MM.1S (cell line): ENCODE results near the gene FOXK1.

Source experiments
- DNase-seq: peaks from one replicate; pipeline ENCODE4 v3.0.0-alpha.2; 2015
- H2AFZ ChIP-seq: fragments of 300-600 bp; sonication (generic); 2 replicates; pipeline ENCODE4 v1.6.0; 2016; ENCODE audit warnings: antibody characterized with exemption, low read length
- H3F3A ChIP-seq: fragments of 300-600 bp; sonication (generic); 2 replicates; pipeline ENCODE4 v1.6.1; 2016; ENCODE audit warnings: mild to moderate bottlenecking, antibody characterized with exemption, low read length, moderate library complexity, mixed read lengths; ENCODE audit not compliant: insufficient read depth
- H3K27ac ChIP-seq: fragments of 300-600 bp; sonication (generic); 2 replicates; pipeline ENCODE4 v1.5.1; 2016; ENCODE audit warnings: mild to moderate bottlenecking, low read length
- H3K27me3 ChIP-seq: fragments of 300-600 bp; sonication (generic); replicated peaks from 2 replicates; pipeline ENCODE4 v1.6.0; 2016; ENCODE audit warnings: low read length; ENCODE audit not compliant: insufficient read depth
- H3K36me3 ChIP-seq: fragments of 300-600 bp; sonication (generic); replicated peaks from 2 replicates; pipeline ENCODE4 v1.6.1; 2016; ENCODE audit warnings: mild to moderate bottlenecking, low read length, mixed read lengths; ENCODE audit not compliant: insufficient read depth
- H3K4me1 ChIP-seq: fragments of 300-600 bp; sonication (generic); 2 replicates; pipeline ENCODE4 v1.6.1; 2016; ENCODE audit warnings: low read length, mixed read lengths
- H3K4me2 ChIP-seq: fragments of 300-600 bp; sonication (generic); 2 replicates; pipeline ENCODE4 v1.6.0; 2016; ENCODE audit warnings: low read depth, low read length
- H3K4me3 ChIP-seq: fragments of 300-600 bp; sonication (generic); 2 replicates; pipeline ENCODE4 v1.5.1; 2016; ENCODE audit warnings: low read length, mixed read lengths
- H3K79me2 ChIP-seq: fragments of 300-600 bp; sonication (generic); 2 replicates; pipeline ENCODE4 v1.6.1; 2016; ENCODE audit warnings: mixed run types, low read length, mixed read lengths
- H3K9ac ChIP-seq: fragments of 300-600 bp; sonication (generic); 2 replicates; pipeline ENCODE4 v1.6.1; 2016; ENCODE audit warnings: low read length, mixed read lengths
- H3K9me2 ChIP-seq: fragments of 300-600 bp; sonication (generic); replicated peaks from 2 replicates; pipeline ENCODE4 v1.6.1; 2016; ENCODE audit warnings: mild to moderate bottlenecking, low read length, mixed read lengths; ENCODE audit not compliant: insufficient read depth
- H3K9me3 ChIP-seq: fragments of 300-600 bp; sonication (generic); replicated peaks from 2 replicates; pipeline ENCODE4 v1.6.1; 2016; ENCODE audit warnings: mild to moderate bottlenecking, low read length, mixed read lengths; ENCODE audit not compliant: insufficient read depth
- H4K20me1 ChIP-seq: fragments of 300-600 bp; sonication (generic); 2 replicates; pipeline ENCODE4 v1.6.1; 2016; ENCODE audit warnings: mild to moderate bottlenecking, low read length, moderate library complexity, mixed read lengths; ENCODE audit not compliant: insufficient read depth
- CTCF ChIP-seq: fragments of 300-600 bp; sonication (generic); IDR thresholded peaks from 2 replicates; pipeline ENCODE4 v1.5.1; 2016; ENCODE audit warnings: antibody characterized with exemption, low read length, mixed read lengths
- EZH2 ChIP-seq: fragments of 300-600 bp; sonication (generic); optimal IDR thresholded peaks from 2 replicates; pipeline ENCODE3; 2017; ENCODE audit warnings: low read depth, mild to moderate bottlenecking, antibody characterized with exemption, low read length, mixed read lengths
- EZH2phosphoT487 ChIP-seq: fragments of 300-600 bp; sonication (generic); IDR thresholded peaks from 2 replicates; pipeline ENCODE4 v1.6.1; 2018; ENCODE audit warnings: antibody characterized with exemption, low read length

Gene FOXK1

DNA sequence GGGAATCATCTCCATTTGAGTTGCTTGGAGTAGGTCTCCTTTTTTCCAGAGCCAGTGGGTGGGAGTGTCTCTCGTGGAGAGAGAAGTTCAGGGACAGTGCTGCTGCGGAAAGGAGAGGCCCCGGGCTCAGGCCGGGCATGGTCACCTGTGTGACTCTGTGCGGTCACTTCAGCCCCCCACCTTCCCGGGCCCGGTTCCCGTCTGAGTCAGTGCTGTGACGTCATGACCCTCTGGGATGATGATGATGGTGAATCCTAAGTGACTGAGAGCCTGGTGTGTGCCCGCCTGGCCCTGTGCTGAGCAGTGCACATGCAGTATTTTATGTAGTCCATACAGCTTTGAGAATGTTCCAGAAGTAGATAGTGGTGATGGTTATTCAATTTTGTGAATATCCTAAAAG is 60.8 kb downstream of the FOXK1 start:
- no peak for TF ChIP-seq EZH2
- no peak for TF ChIP-seq CTCF
- TF ChIP-seq EZH2phosphoT487, result no peak
- Histone ChIP-seq H3F3A (peaks cover 47% of the 10 kb centered on the region), H3K27ac (no peak overlapping the region), H3K9me3 (no peaks in the 10 kb centered on the region), H3K79me2 (peaks cover 58% of the 10 kb centered on the region), H3K9me2 (no peaks in the 10 kb centered on the region), H3K4me3 (no peak overlapping the region), H3K4me2 (no peak overlapping the region), H4K20me1 (no peaks in the 10 kb centered on the region), H3K27me3 (no peaks in the 10 kb centered on the region), H3K36me3 (0 out of 2 replicates have a peak, but pooled peaks cover 2% of the 10 kb centered on the region), H2AFZ (no peak overlapping the region), H3K4me1 (peaks cover 18% of the 10 kb centered on the region), H3K9ac (no peak overlapping the region)
- DNase-seq, result no peak

DNA sequence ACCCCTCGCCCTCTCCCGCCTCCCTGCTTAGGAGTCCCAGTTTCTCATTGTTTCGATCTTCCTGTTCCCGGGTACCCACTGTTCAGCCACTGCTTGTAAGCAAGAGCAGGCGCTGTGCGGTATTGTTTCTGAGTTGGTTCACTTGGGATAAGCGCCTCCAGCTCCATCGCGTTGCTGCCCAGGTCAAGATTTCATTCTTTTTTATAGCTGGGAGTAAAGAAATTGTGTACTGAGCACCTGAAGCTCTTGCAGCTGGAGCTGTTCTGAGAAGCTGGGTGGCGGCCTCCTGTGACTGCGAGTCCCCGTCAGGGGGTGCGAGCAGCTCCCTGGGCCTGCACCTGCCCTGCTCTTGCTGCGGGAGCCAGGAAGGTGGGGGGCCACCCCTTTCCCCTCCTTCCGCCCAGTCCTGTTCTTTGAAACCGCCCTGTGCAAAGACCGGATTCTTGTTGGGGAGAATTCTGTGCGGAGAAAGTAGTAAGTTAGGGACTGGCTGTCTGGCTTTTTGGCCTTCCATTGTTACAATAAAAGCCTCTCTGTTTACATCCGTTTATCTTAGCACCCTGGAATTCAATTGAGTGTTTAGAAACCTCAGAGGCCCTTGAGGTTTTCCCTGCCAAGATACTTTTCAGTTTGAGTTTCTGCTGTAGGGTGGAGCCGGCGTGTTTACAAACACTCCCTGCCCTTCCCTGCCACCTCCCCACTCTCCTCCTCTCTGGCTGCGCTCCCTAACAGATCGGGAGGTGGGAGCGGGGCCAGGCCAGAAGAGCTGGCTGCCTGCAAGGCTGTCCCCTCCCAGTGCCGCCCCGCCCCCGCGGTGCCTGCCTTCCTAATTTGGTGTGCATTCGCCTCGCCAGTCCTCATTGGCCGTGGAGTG is 62.5 kb downstream of the FOXK1 start:
- Histone ChIP-seq H3K4me2 (peak overlapping the region; percentile 70), H3F3A (peaks cover 33% of the 10 kb centered on the region), H3K27me3 (no peaks in the 10 kb centered on the region), H3K4me3 (peak overlapping the region; percentile 47), H3K9me3 (no peaks in the 10 kb centered on the region), H4K20me1 (no peaks in the 10 kb centered on the region), H3K79me2 (peaks cover 66% of the 10 kb centered on the region), H3K4me1 (peaks cover 18% of the 10 kb centered on the region), H2AFZ (peak overlapping the region; percentile 32; the same call in 1 of the 2 replicates), H3K36me3 (0 out of 2 replicates have a peak, but pooled peaks cover 2% of the 10 kb centered on the region), H3K9ac (peak overlapping the region; percentile 61), H3K9me2 (no peaks in the 10 kb centered on the region), H3K27ac (peak overlapping the region; percentile 83)
- DNase-seq, result peak; percentile 67
- no peak for TF ChIP-seq EZH2phosphoT487
- TF ChIP-seq CTCF, result peak; percentile 21; the same call in 1 of the 2 replicates
- no peak for TF ChIP-seq EZH2

- Histone ChIP-seq H3K4me1 (peaks cover 18% of the 10 kb centered on the region), H3K9me3 (no peaks in the 10 kb centered on the region), H3K27me3 (no peaks in the 10 kb centered on the region), H3K9ac (peak overlapping the region; percentile 61), H3F3A (peaks cover 30% of the 10 kb centered on the region), H2AFZ (peak overlapping the region; percentile 32; the same call in 1 of the 2 replicates), H3K4me3 (peak overlapping the region; percentile 47), H3K27ac (peak overlapping the region; percentile 83), H4K20me1 (no peaks in the 10 kb centered on the region), H3K79me2 (peaks cover 69% of the 10 kb centered on the region), H3K36me3 (0 out of 2 replicates have a peak, but pooled peaks cover 2% of the 10 kb centered on the region), H3K4me2 (peak overlapping the region; percentile 70), H3K9me2 (no peaks in the 10 kb centered on the region)
- TF ChIP-seq EZH2, result no peak
- DNase-seq, result peak; percentile 21
Observed at GRCh38 chr7:4745265-4745919, 63.3 kb downstream of the FOXK1 start.
